T-helper 1 cell treated with Interleukin-12 subunit alpha and Interleukin-12 subunit beta and Interleukin-4 antibody, amounts not matched to agents 30 ng/mL and 1 ng/mL, for 36 hours (primary cell): ENCODE results near the gene ARL5C. TPM values are rescaled to one million over a fixed set of nuclear protein-coding genes. Genes with fewer than 3 reads are reported as not detected.

Experiments
- intact Hi-C: fragments of 100-400 bp; cut with micrococcal nuclease; formaldehyde crosslinking; loops from one replicate; pipeline ENCODE4 v1.15.1; 2024
- total RNA-seq: library from RNA; stranded (reverse); gene quantifications from 2 replicates; pipeline ENCODE4 v1.2.3, GENCODE V29; 2022

The ARL5C gene, protein sequence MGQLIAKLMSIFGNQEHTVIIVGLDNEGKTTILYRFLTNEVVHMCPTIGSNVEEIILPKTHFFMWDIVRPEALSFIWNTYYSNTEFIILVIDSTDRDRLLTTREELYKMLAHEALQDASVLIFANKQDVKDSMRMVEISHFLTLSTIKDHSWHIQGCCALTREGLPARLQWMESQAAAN
- total RNA-seq, result not detected in 2 replicates

DNA sequence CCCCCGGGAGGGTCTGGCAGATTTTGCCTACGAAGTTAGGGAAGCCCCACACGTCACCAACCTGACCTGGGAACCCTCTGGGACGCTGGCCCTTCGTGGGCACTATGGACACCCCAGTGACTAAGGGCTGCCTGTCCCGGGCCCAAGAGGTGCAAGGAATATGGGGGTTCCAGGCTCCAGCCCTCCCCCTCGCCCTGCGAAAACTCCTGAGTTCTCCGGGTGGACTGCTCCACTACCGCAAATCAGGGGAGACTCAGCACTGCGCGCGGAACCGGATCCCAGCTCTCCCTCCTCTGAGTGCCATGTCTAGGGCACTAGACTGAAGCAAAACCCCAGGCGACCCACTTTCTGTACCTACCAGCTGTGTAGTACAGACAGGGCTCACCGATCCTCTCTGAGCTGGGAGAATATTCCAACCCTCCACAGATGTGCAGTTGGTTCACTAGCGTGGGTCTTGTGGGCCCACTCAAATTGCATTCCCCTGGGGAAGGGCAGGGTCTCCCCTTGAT lies at the start of gene ARL5C:
TSS of gene ARL5C (minus strand) at position 321 of the 509 bp plus-strand sequence. CDS start 401 bp downstream, outside the sequence.
- intact Hi-C loops, result loop anchor here (5.0 kb wide), 1 partner anchor 299 kb away; no protein-coding TSS in a partner anchor

- intact Hi-C loops, result no loop called here
These were observed 47.9 kb upstream of the ARL5C start for GRCh38 chr17:39213852-39214251.

- intact Hi-C loops, result no loop called here
These were observed 47.0 kb upstream of the ARL5C start for GRCh38 chr17:39212841-39213480.

DNA sequence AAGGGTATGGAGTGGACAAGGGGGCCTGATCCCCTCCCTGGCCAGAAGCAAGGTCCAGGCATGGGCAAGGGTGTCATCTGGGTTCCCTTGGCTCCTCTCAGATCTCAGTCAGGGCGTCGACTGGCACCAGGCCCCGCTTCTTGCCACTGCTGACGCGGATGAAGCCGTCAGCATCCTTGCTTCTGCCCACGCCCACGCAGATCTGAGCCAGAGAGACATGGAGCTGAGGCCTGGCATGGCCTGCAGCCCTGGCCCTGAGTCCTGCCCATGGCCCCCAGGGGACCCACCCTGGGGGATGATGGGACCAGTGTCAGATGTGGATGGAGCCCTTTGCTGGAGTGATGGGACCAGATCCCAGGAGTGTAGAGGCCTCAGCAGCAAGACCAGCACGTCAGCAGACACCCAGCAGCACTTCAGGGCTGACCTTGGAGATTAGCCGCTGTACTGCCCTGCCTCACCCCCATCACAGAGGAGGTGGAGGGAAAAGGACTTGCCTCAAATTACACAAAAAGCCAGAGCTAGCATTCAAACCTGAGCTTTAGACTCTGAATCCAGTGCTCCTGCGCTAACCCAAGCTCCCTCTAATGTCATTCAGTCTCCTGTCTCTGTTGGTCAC lies 46.3 kb upstream of the ARL5C start:
- intact Hi-C loops, result no loop called here

DNA sequence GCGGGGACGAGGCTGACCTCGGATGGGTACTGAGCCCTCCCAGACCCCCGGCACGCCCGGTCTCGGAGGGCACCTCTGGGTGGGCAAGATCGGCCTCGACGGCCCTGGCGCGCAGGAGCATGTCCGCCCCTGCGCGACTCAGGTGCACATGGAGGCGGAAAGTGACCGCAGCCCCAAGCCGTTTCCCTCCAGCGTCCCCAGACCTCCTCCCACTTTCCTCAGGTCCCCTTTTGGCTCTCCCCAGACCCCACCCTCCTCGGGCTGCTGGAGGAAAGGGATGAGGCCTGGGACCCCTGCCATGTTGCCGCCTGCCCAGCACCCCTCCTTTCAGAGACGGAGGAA lies 44.1 kb upstream of the ARL5C start:
- intact Hi-C loops, result no loop called here

DNA sequence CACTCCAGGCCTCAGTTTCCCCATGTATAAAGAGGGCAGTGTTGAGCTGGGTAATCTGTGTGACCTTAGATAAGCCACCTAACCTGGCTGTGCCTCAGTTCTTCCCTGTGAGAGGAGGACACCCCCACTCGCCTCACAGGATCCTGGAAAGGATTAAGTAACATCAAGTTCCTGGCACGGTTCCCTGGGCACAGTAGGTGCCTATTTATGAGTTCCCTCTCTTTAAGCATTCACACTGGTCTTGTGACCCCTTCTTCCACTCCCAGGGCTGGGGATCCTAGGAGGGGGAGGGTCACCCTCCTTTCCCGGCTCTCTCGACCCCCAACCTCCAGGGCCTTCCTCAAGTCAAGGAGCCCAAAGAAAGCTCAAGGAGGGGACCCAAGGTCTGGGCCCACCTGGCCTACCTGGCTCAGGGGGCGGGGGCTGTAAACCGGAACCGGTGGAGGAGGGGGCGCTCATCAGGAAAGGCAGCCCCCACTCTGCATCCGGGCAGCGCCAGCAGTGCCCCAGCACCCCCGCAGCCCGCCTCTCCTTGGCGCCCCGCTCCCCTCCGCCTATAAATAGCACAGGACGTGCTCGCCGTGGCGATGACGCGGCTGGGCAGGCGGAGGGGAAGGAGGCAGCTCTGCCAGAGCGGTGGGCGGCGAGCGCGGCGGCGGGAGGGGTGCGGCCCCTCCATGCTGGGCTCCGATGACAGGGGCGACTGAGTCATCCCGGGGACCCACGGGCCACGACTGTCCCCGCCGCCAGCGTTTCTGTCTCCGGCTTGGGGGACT lies 43.5 kb upstream of the ARL5C start:
- intact Hi-C loops, result loop anchor here (1.0 kb wide), 1 partner anchor 9 kb away; the partner anchor contains the start of gene RPL19

DNA sequence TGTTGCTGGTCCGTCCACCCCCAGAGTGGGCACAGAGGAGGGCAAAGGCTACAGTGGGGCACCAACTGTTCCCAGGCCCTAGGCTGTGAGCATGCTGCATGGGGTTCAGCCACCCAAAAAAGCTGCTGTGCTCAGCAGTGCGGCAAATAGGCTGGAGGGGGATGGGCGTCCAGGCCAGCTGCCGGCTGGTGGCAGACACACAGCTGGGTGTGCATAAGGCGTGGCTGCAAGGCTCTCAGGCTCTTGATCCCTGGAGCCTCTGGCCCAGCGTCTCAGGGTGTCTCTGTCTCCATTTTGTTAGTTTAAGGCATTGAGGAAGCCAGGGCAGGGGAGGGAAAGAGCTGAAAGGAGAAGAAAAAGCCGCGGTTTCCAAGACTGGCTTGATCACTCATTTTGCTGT lies 42.9 kb upstream of the ARL5C start:
- intact Hi-C loops, result loop anchor here (1.0 kb wide), 1 partner anchor 9 kb away; the partner anchor contains the start of gene RPL19

DNA sequence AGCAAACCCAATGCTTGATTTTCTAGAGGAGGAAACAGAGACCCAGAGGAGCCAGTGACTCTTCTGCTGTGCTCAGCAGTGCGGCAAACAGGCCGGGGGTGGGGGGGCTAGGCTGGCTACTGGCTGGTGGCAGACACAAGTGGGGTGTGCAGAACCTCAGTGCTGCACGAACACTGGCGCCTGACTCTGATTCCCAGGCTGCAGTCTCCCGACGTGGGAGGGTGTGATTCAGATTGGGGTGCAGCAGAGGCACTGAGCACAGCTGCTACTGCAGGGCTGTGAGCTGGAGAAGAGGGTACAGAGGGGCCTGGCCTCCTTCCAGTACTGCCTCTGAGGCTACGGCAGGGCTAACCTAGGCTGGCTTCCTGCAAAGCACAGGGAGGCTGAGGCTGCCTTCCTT lies 42.2 kb upstream of the ARL5C start:
- intact Hi-C loops, result no loop called here

DNA sequence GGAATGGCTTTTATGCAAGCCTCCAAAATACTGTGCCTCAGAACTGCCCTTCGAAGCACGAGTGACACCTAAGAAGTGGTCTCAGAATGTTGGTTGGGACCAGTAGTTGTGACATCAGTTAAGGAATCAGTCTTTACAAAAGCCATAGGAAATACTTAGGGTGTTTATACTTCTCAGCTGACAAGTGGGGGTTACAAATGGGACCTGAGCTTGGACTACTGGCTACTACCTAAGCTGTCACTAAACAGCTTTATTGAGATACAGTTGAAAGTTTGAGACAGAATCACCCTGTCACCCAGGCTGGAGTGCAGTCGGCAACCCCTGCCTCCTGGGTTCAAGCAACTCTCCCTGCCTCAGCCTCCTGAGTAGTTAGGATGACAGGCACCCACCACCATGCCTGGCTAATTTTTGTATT lies 39.2 kb upstream of the ARL5C start:
- intact Hi-C loops, result no loop called here

DNA sequence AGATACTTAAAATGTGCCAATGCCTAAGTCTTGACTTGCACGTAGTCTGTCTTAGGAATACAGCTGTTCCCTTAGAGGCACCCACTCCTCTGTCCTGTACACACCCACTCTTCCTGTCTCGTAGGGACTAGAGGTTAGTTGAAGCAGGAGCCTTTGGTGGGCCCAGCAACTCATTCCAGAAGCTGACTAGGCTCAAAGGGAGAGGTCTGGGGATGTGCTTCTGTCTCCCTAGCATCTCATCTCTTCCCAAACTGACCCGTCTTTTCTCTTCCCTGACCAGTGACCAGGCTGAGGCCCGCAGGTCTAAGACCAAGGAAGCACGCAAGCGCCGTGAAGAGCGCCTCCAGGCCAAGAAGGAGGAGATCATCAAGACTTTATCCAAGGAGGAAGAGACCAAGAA lies 38.3 kb upstream of the ARL5C start:
- intact Hi-C loops, result no loop called here

DNA sequence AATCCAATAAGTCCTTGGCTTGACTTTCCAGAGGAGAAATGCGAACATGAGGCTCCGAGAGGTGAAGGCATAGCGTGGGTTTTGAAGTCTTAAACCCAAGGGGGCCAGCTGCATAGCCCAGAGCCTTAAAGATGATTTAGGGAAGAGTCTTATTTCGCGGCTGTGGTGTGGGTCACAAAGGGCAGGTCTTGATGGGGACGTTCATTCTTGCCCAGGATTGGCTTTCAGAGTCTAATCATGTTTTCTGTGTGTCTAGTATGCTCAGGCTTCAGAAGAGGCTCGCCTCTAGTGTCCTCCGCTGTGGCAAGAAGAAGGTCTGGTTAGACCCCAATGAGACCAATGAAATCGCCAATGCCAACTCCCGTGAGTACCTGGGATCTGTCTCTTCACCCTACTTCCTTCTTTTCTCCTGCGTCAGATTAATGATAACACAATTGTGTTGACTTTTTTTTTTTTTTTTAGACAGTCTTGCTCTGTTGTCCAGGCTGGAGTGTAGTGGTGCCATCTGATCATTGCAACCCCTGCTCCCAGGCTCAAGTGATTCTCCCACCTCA lies 35.1 kb upstream of the ARL5C start:
- intact Hi-C loops, result loop anchor here (1.0 to 2.0 kb wide), 5 partner anchors 8 to 896 kb away; partner anchors contain the start of genes FBXL20 and RPL23

DNA sequence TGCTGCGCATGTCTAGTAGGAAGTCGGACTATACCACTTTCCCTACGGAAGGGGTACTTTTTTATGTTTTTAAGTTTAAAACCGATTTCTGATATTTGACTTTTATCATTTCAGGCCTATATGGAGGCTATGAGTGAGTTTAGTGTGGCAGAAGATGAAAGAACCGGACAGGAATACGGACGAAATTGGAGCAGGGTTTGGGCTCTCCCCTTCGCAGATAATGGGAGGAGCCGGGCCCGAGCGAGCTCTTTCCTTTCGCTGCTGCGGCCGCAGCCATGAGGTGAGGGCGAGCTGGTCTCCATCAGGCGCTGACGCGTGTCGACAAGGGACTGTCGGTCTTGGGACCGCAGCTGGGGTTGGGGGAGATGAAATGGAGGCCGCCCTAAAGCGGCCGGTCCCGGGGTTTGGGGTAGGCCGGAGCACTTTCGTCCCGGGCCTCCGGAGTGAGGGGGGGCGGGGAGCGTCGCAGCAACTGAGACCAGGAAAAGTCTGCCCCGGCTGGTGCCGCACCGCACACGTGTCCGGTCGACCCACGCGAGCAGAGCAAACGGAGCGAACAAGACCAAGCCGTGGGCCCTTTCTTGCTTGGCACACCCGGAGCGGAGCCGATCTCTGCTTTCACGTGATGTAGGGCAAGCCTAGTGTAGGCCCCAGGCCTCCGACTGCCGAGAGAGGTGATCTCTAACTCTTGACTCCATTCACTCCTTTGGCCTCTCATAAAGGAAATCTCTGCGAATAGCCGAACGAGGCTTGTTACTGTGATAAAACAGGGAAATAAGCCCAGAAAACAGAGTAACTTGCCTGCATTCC lies 34.3 kb upstream of the ARL5C start, which contains the start of gene RPL19:
TSS of gene RPL19 (plus strand) at position 214 of the 810 bp plus-strand sequence. CDS start at position 276, 62 bp downstream.
- intact Hi-C loops, result loop anchor here (1.0 to 2.0 kb wide), 5 partner anchors 9 to 897 kb away; partner anchors contain the start of genes FBXL20 and RPL23

DNA sequence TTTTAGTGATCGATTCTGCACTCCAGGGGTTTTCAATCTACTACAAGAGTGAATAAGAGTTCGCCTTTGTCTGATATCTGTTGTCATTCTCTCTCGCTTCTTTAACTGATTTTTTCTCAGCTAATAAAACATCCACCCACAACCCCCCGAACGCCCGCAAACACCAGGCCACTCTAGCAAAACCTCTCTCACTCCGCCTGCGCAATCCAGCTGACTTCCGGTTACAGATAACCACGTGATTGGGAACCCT lies 33.8 kb upstream of the ARL5C start:
- intact Hi-C loops, result loop anchor here (1.0 to 5.0 kb wide), 7 partner anchors 10 to 897 kb away; partner anchors contain the start of genes CDK12, FBXL20 and RPL23

GRCh38 chr17:39198186-39198566 lies 32.2 kb upstream of the ARL5C start:
- intact Hi-C loops, result loop anchor here (5.0 kb wide), 1 partner anchor 264 kb away; the partner anchor contains the start of gene CDK12

- intact Hi-C loops, result loop anchor here (5.0 kb wide), 1 partner anchor 265 kb away; the partner anchor contains the start of gene CDK12
These were observed 31.6 kb upstream of the ARL5C start, which contains the start of gene CACNB1 for GRCh38 chr17:39197380-39198185. Gene CACNB1 (minus strand): TSS chr17:39197669. CDS start chr17:39197495, 174 bp downstream.

DNA sequence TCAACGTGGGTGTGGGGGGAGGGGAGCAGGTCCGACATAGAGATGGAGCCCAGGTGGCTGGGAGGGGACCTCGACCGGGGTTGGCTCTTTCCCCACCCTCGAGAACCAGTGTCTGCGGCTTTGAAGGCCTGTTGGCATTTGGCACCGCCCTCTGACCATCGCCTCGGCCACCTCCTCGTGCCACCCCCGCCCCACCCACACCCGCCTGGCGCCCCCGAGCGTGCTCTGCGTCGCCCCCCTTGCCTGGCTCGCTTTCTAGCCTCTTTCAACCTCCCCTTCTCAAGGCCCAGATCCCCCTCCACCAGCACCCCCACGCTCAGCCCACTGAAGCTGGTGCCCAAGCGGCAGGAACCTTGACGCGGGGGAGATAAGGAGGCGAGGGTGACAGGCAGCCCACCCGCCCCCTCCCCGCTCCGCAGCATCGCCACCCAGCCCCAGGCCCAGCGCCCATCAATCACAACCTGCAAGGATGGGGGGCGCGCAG lies 30.9 kb upstream of the ARL5C start:
- intact Hi-C loops, result loop anchor here (5.0 kb wide), 1 partner anchor 265 kb away; the partner anchor contains the start of gene CDK12

DNA sequence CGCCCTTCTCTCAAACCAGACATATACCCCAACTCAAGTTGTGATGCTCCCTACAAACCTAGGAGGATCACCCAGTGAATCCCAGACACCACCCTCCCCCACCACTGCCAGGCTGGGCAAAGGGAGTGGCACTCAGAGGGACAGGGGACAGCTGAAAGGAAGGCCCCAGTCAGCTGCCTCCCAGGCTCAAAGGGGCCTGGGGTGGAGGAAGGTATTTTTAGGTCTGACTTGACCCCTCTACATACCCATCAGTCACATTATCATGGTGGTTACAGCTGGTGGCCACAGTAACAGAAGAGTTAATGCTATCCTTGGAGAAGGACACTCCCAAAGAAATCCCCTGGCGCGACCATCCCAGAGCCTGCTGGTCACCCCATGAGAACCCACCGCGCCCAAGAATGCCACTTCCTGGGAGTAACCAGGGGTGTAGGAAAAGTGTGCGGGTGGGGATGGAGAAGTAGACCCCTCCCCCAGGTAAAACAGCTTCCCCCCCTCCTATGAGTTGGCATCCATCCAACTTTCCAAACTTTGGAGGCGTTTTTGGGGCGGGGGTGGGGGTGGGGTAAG lies 30.4 kb upstream of the ARL5C start:
- intact Hi-C loops, result loop anchor here (5.0 kb wide), 1 partner anchor 266 kb away; the partner anchor contains the start of gene CDK12

DNA sequence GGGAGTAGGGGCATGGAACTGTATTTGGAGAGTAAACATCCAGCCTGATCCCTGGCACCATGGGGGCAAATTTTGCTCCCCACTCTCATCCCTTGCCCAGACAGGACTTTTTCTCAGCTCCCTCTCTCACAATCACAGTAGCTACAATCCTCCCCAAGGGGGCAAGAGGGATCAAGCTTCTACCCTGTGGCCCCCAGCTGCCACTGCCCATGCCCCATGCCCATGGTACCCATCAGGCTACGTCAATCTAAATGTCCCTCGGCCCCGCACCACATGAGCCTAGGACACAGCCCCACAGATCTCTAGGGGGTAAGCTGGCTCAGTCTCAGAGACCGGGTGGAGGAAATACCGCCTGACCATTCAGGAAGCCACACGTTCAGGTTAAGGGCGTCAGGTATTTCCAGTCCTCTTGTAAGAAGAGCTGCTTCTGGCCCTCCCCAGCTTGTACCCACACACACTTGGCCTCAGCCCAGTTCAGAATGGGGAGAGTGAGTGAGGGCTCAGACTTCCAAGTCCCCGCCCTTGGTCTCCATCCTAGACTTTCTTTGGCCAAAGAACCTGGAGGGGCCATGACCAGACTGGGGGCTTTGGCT lies 29.7 kb upstream of the ARL5C start:
- intact Hi-C loops, result loop anchor here (5.0 kb wide), 1 partner anchor 267 kb away; the partner anchor contains the start of gene CDK12
